ENCODE results near the gene C1orf74. TPM values are rescaled to one million over a fixed set of nuclear protein-coding genes. Genes with fewer than 3 reads are reported as not detected.

Gene C1orf74
- total RNA-seq, 6 donors from 2014 or later = 0.89 to 3.2 (median 1.8) TPM

DNA sequence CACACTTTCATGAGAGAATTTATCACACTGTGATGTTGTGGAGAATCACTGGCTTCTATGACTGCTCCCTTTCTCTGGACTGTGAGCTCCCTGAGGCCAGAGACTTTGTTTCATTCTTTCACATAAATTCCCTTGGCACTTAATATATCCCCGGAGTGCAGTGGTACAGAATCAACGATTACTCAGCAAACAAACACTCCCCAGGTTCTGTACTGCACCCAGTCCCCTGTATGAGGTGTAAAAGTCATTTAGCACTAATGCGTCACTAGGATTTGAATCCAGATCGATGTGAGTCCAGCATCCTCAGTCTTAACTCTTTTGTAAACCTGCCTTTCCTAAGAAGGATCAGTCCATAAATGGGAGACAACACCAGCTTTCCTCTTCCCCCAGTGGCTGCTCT is 36.6 kb upstream of the C1orf74 start:
- H3K27me3 ChIP-seq = no peaks in the 10 kb centered on the region
- H3K27ac ChIP-seq = no peak overlapping the region
- WGBS, 2 donors = 62 to 66% methylated on average over 4 of the region's 4 CpGs
- H3K9me3 ChIP-seq = no peaks in the 10 kb centered on the region
- H3K4me3 ChIP-seq = no peak overlapping the region
- ATAC-seq (ENCODE audit: low FRiP score in 2 of 2) (no peak), DNase-seq (no peak)
- peaks cover 0 to 14% (median 5%) of the 10 kb centered on the region in 4 donors for H3K4me1 ChIP-seq
- TF ChIP-seq EP300 (IDR thresholded peaks at IDR 0.05) (no peak), POLR2AphosphoS5 (IDR thresholded peaks at IDR 0.05) (no peak), POLR2A (IDR thresholded peaks at IDR 0.05) (no peak)
- TF ChIP-seq, protein P1, sequence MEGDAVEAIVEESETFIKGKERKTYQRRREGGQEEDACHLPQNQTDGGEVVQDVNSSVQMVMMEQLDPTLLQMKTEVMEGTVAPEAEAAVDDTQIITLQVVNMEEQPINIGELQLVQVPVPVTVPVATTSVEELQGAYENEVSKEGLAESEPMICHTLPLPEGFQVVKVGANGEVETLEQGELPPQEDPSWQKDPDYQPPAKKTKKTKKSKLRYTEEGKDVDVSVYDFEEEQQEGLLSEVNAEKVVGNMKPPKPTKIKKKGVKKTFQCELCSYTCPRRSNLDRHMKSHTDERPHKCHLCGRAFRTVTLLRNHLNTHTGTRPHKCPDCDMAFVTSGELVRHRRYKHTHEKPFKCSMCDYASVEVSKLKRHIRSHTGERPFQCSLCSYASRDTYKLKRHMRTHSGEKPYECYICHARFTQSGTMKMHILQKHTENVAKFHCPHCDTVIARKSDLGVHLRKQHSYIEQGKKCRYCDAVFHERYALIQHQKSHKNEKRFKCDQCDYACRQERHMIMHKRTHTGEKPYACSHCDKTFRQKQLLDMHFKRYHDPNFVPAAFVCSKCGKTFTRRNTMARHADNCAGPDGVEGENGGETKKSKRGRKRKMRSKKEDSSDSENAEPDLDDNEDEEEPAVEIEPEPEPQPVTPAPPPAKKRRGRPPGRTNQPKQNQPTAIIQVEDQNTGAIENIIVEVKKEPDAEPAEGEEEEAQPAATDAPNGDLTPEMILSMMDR (IDR thresholded peaks at IDR 0.05) = no peak
- H3K36me3 ChIP-seq = no peaks in the 10 kb centered on the region

DNA sequence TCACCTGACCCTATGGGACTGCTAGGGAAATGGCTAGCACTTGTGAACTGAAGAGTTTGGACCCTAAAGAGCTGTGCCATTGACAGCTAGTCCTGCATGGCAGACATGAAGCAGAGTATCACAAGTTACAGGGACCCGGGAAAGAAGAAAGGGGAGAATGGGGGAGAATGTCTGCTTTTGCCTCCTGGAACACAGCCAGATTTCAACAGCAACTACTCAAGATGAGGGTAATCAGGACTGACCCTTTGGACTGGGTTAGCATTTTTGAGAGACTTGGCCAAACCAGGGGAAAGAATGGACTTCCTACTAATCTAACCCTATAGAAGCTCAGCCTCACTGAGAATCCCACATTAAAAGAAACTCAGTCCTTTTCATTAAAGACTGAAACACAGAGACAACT is 34.7 kb upstream of the C1orf74 start:
- no peak overlapping the region for H3K4me3 ChIP-seq
- no peak overlapping the region for H3K27ac ChIP-seq
- H3K36me3 ChIP-seq = no peaks in the 10 kb centered on the region
- DNase-seq (no peak), ATAC-seq (ENCODE audit: low FRiP score in 2 of 2) (no peak)
- TF ChIP-seq, protein P1 (IDR thresholded peaks at IDR 0.05) = no peak
- TF ChIP-seq POLR2A (IDR thresholded peaks at IDR 0.05) = no peak
- no peak for TF ChIP-seq EP300 (IDR thresholded peaks at IDR 0.05)
- TF ChIP-seq POLR2AphosphoS5 (IDR thresholded peaks at IDR 0.05) = no peak
- WGBS, 2 donors = 23 to 73% methylated on average over 1 of the region's 1 CpG
- H3K27me3 ChIP-seq = no peaks in the 10 kb centered on the region
- peaks cover 0 to 14% (median 5%) of the 10 kb centered on the region in 4 donors for H3K4me1 ChIP-seq
- no peaks in the 10 kb centered on the region for H3K9me3 ChIP-seq

DNA sequence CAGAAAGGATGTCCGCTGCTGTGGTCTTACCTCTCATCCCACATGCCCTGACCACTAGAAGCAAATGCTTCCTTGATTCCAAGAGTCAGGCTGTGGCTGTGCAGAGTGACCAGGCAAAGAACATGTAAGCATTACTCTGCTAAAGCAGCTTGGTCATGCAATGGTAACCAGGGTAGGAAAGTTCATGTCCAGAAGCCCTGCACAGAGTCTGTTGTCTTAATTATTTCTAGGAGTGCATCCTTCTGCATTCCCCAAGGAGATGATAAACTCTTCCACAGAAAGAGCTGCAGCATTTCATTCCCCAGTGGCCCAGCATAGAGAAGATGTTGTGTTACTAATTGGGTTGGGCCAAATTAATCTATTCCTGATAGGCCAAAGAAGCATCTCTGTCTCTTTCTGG is 33.3 kb upstream of the C1orf74 start:
- WGBS, 2 donors = 93 to 100% methylated on average over 1 of the region's 1 CpG
- Histone ChIP-seq H3K9me3 (no peaks in the 10 kb centered on the region), H3K36me3 (no peaks in the 10 kb centered on the region), H3K27me3 (no peaks in the 10 kb centered on the region), H3K4me1 (peaks cover 0 to 2% (median 0%) of the 10 kb centered on the region in 4 donors), H3K27ac (no peak overlapping the region), H3K4me3 (no peak overlapping the region)
- no peak for DNase-seq
- no peak for ATAC-seq (ENCODE audit: low FRiP score in 2 of 2)
- TF ChIP-seq, protein P1 (IDR thresholded peaks at IDR 0.05) = no peak
- no peak for TF ChIP-seq POLR2AphosphoS5 (IDR thresholded peaks at IDR 0.05)
- no peak for TF ChIP-seq EP300 (IDR thresholded peaks at IDR 0.05)
- TF ChIP-seq POLR2A (IDR thresholded peaks at IDR 0.05) = no peak

DNA sequence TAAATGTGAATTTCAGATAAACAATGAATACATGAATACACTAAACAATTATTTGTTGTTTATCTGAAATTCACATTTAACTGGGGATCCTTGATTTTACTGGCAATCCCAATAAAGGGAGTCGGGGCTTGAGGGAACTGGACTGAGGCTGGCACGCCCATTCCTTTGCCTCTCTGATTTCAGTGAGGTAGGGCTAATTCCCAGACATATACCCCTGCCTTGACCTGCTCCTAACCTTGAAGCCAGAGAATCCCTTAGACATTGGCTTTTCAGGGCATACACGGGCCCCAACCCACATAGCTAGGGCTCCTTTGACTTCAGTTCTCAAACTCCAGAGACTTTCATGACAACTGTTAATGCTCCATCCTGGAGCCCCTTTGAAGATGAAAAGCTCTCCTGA is 32.6 kb upstream of the C1orf74 start:
- ATAC-seq (ENCODE audit: low FRiP score in 2 of 2) (no peak), DNase-seq (no peak)
- WGBS, 2 donors = 74 to 75% methylated on average over 3 of the region's 3 CpGs
- H3K27me3 ChIP-seq = no peaks in the 10 kb centered on the region
- H3K36me3 ChIP-seq = no peaks in the 10 kb centered on the region
- no peak overlapping the region for H3K4me3 ChIP-seq
- TF ChIP-seq EP300 (IDR thresholded peaks at IDR 0.05) (no peak), POLR2A (IDR thresholded peaks at IDR 0.05) (no peak), POLR2AphosphoS5 (IDR thresholded peaks at IDR 0.05) (no peak)
- TF ChIP-seq, protein P1 (IDR thresholded peaks at IDR 0.05) = no peak
- H3K4me1 ChIP-seq = no peaks in the 10 kb centered on the region
- no peaks in the 10 kb centered on the region for H3K9me3 ChIP-seq
- H3K27ac ChIP-seq = no peak overlapping the region

DNA sequence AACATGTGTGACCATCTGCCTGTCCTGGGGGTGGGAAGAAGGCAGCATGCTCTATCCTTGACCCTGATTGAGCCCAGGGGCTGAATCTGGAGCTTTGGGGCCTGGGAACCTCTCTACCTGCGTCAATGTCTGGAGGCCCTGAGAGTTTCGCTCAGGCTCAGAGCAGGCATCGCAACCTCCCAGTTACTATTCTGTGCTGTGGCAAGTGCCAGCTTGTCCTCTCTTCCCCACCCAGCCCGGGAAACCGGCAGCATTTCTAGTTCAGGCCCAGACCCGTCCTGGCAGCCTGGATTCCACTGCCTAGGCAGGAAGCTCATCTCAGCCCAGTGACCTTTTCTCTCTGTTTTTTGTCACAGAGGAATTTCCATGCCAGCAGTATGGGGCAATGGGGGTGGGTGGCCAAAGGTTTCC is 31.6 kb upstream of the C1orf74 start:
- no peak for DNase-seq
- no peak overlapping the region for H3K27ac ChIP-seq
- no peak overlapping the region for H3K4me3 ChIP-seq
- no peaks in the 10 kb centered on the region for H3K36me3 ChIP-seq
- no peak for TF ChIP-seq EP300 (IDR thresholded peaks at IDR 0.05)
- no peak for TF ChIP-seq POLR2A (IDR thresholded peaks at IDR 0.05)
- TF ChIP-seq, protein P1 (IDR thresholded peaks at IDR 0.05) = no peak
- TF ChIP-seq POLR2AphosphoS5 (IDR thresholded peaks at IDR 0.05) = no peak
- H3K9me3 ChIP-seq = no peaks in the 10 kb centered on the region
- WGBS, 2 donors = 73 to 81% methylated on average over 6 of the region's 6 CpGs
- peak in 1 of 2 donors; percentile 38 for ATAC-seq (ENCODE audit: low FRiP score in 2 of 2)
- H3K4me1 ChIP-seq = no peaks in the 10 kb centered on the region
- no peaks in the 10 kb centered on the region for H3K27me3 ChIP-seq
